ENCODE measurements around the gene LRP6.
"Not testable (repeated sequence)": the region's sequence is repeated elsewhere in the genome, so short reads cannot be mapped to it uniquely, and the experiment has no call there.

LRP6 gene

GRCh38 chr12:12176402-12176801 lies 90.4 kb downstream of the LRP6 start:
- DNase-seq = no peak

- no peak for DNase-seq
Measured at GRCh38 chr12:12171991-12172511, 94.8 kb downstream of the LRP6 start.

- no peak for DNase-seq
Measured at GRCh38 chr12:12167847-12168246, 99.0 kb downstream of the LRP6 start.

- no peak for DNase-seq
Measured at GRCh38 chr12:12166751-12167150, 100.1 kb downstream of the LRP6 start.

GRCh38 chr12:12159988-12160387 lies 106.9 kb downstream of the LRP6 start:
- DNase-seq = no peak

GRCh38 chr12:12158858-12159257 lies 108.0 kb downstream of the LRP6 start:
- no peak for DNase-seq

- no peak for DNase-seq
Measured at GRCh38 chr12:12157424-12157823, 109.4 kb downstream of the LRP6 start.

GRCh38 chr12:12156828-12157227 lies 110.0 kb downstream of the LRP6 start:
- DNase-seq = no peak

- no peak for DNase-seq
Measured at GRCh38 chr12:12156116-12156515, 110.7 kb downstream of the LRP6 start.

- no peak for DNase-seq
Measured at GRCh38 chr12:12153596-12153995, 113.2 kb downstream of the LRP6 start.

- DNase-seq = no peak
Measured at GRCh38 chr12:12147111-12147510, 119.7 kb downstream of the LRP6 start.

GRCh38 chr12:12144531-12144930 lies 122.3 kb downstream of the LRP6 start:
- DNase-seq = not testable (repeated sequence)

GRCh38 chr12:12141000-12141399 lies 125.8 kb downstream of the LRP6 start:
- DNase-seq = no peak

- DNase-seq = no peak
Measured at GRCh38 chr12:12138203-12139154, 128.4 kb downstream of the LRP6 start.

GRCh38 chr12:12133785-12134184 lies 133.1 kb downstream of the LRP6 start:
- DNase-seq = no peak

- DNase-seq = no peak
Measured at GRCh38 chr12:12133259-12133658, 133.6 kb downstream of the LRP6 start.

GRCh38 chr12:12128670-12129069 lies 138.2 kb downstream of the LRP6 start:
- no peak for DNase-seq

GRCh38 chr12:12127304-12127703 lies 139.5 kb downstream of the LRP6 start:
- no peak for DNase-seq

- no peak for DNase-seq
Measured at GRCh38 chr12:12126551-12126950, 140.3 kb downstream of the LRP6 start.

GRCh38 chr12:12123036-12123604 lies 143.7 kb downstream of the LRP6 start:
- DNase-seq = no peak

GRCh38 chr12:12121061-12121460 lies 145.8 kb downstream of the LRP6 start:
- no peak for DNase-seq

- no peak for DNase-seq
Measured at GRCh38 chr12:12116677-12117076, 150.2 kb downstream of the LRP6 start.

- DNase-seq = no peak
Measured at GRCh38 chr12:12115514-12115913, 151.3 kb downstream of the LRP6 start.

GRCh38 chr12:12110923-12111555 lies 155.8 kb downstream of the LRP6 start:
- DNase-seq = not testable (repeated sequence)

All from activated CD4-positive, alpha-beta T cell treated with anti-CD3 and anti-CD28 coated beads for 1 hour (primary cell).